CD4-positive, alpha-beta T cell (primary cell): ENCODE results near the gene CETP. TPM values are rescaled to one million over a fixed set of nuclear protein-coding genes. Genes with fewer than 3 reads are reported as not detected.

ENCODE experiments used
- ATAC-seq: fragments of 200-7000 bp; cut with Tn5 transposase; one replicate; pipeline ENCODE4 v1.10.0; 2022; ENCODE audit warnings: mild to moderate bottlenecking; ENCODE audit not compliant: poor library complexity
- CTCF ChIA-PET: fragments of 350-600 bp; sonication (Branson Sonifier 250); formaldehyde crosslinking; loops from one replicate; lab custom pipeline; 2021; ENCODE audit warnings: antibody characterized with exemption, inconsistent platforms; lab: Charles Lee
- POLR2A ChIA-PET: fragments of 350-600 bp; sonication (Branson Sonifier 250); formaldehyde crosslinking; loops from one replicate; lab custom pipeline; 2021; ENCODE audit warnings: antibody characterized with exemption, inconsistent platforms; lab: Charles Lee
- DNase-seq, 14 experiments: peaks; one replicate each; pipeline ENCODE4 v3.0.0-alpha.2; 2013 to 2020; ENCODE audit warnings: mixed read lengths in 2 of 14
- H3K27ac ChIP-seq, 2 donors: one replicate each; pipeline versions ENCODE4 v1.5.1 to v1.7.0; 2013; ENCODE audit warnings: low read length in 2 of 2, low read depth in 1 of 2, mild to moderate bottlenecking in 1 of 2
- H3K27me3 ChIP-seq, 2 experiments: 1 replicate in 1 of 2; 2 replicates in 1 of 2; pipeline versions ENCODE4 v1.6.1 to v1.7.0; 2013; ENCODE audit warnings: low read length in 2 of 2, control low read depth in 1 of 2, mild to moderate bottlenecking in 1 of 2, moderate library complexity in 1 of 2; ENCODE audit not compliant: insufficient read depth in 2 of 2, control insufficient read depth in 1 of 2
- H3K36me3 ChIP-seq: one replicate; pipeline ENCODE4 v1.6.1; 2013; ENCODE audit warnings: low read length, control low read depth; ENCODE audit not compliant: insufficient read depth
- H3K4me1 ChIP-seq: one replicate; pipeline ENCODE4 v1.6.1; 2013; ENCODE audit warnings: low read length, control low read depth; ENCODE audit not compliant: insufficient read depth
- H3K4me3 ChIP-seq: one replicate; pipeline ENCODE4 v1.5.1; 2013; ENCODE audit warnings: mild to moderate bottlenecking, low read length, moderate library complexity
- H3K9me3 ChIP-seq, 2 experiments: 1 replicate in 1 of 2; 2 replicates in 1 of 2; pipeline versions ENCODE4 v1.6.1 to v1.7.0; 2013; ENCODE audit warnings: low read length in 2 of 2, mild to moderate bottlenecking in 2 of 2, control low read depth in 1 of 2, moderate library complexity in 1 of 2; ENCODE audit not compliant: control insufficient read depth in 1 of 2, insufficient read depth in 1 of 2
- H3K27ac Mint-ChIP-seq: one replicate; pipeline ENCODE4 v1.8.0; 2020; ENCODE audit warnings: mixed read lengths
- H3K27me3 Mint-ChIP-seq: one replicate; pipeline ENCODE4 v1.8.0; 2021; ENCODE audit warnings: mixed read lengths
- H3K36me3 Mint-ChIP-seq: one replicate; pipeline ENCODE4 v1.8.0; 2021; ENCODE audit warnings: low read depth, mixed read lengths
- H3K4me1 Mint-ChIP-seq: one replicate; pipeline ENCODE4 v1.8.0; 2021; ENCODE audit warnings: low read depth, mixed read lengths
- H3K4me3 Mint-ChIP-seq: one replicate; pipeline ENCODE4 v1.8.0; 2020; ENCODE audit warnings: mild to moderate bottlenecking, mixed read lengths
- H3K9me3 Mint-ChIP-seq: one replicate; pipeline ENCODE4 v1.8.0; 2020; ENCODE audit warnings: mixed read lengths
- CTCF ChIP-seq: fragments of 200-600 bp; IDR thresholded peaks from one replicate; pipeline ENCODE4 v1.8.0; 2022; ENCODE audit warnings: antibody characterized with exemption, mild to moderate bottlenecking
- intact Hi-C, 2 experiments: fragments of 100-400 bp; cut with DNase I in 1 of 2; cut with micrococcal nuclease in 1 of 2; formaldehyde crosslinking; loops; one replicate each; pipeline versions ENCODE4 v1.15.1 to v1.9.0; 2023 to 2025; cut with DNase I, micrococcal nuclease
- total RNA-seq, 174 experiments: library from RNA in 2 of 174; stranded (reverse) in 2 of 174; gene quantifications; one replicate each; pipeline ENCODE4 v1.2.3 and lab custom pipeline; 2021 to 2026

CETP gene
- total RNA-seq, 2 experiments from 2014 or later, result not detected

GRCh38 chr16:56948234-56948633, 13.5 kb upstream of the CETP start:
- no peaks in the 10 kb centered on the region for H3K4me1 Mint-ChIP-seq
- POLR2A ChIA-PET, result interaction anchor here (1.3 to 7.5 kb wide), 2 partner anchors 10 to 15 kb away, joined by 5 to 51 read pairs; partner anchors contain the start of gene HERPUD1
- Histone ChIP-seq H3K36me3 (peaks cover 33% of the 10 kb centered on the region), H3K27ac (no peak overlapping the region), H3K27me3 (no peaks in the 10 kb centered on the region), H3K4me1 (peaks cover 5% of the 10 kb centered on the region), H3K4me3 (no peak overlapping the region), H3K9me3 (no peaks in the 10 kb centered on the region)
- no peaks in the 10 kb centered on the region for H3K9me3 Mint-ChIP-seq
- no peak overlapping the region for H3K27ac Mint-ChIP-seq
- intact Hi-C loops, result no loop called here
- H3K27me3 Mint-ChIP-seq, result no peaks in the 10 kb centered on the region
- ATAC-seq, result no peak
- CTCF ChIA-PET, result no interaction called here
- no peak for DNase-seq
- no peak overlapping the region for H3K4me3 Mint-ChIP-seq
- no peak for TF ChIP-seq CTCF
- peaks cover 23% of the 10 kb centered on the region for H3K36me3 Mint-ChIP-seq

GRCh38 chr16:56950051-56950450, 11.7 kb upstream of the CETP start:
- Histone ChIP-seq H3K27ac (no peak overlapping the region), H3K4me1 (peaks cover 5% of the 10 kb centered on the region), H3K36me3 (peaks cover 15% of the 10 kb centered on the region), H3K4me3 (no peak overlapping the region), H3K27me3 (no peaks in the 10 kb centered on the region), H3K9me3 (no peaks in the 10 kb centered on the region)
- Mint-ChIP-seq H3K27ac (no peak overlapping the region), H3K36me3 (peaks cover 6% of the 10 kb centered on the region), H3K4me3 (no peak overlapping the region), H3K4me1 (no peaks in the 10 kb centered on the region), H3K27me3 (no peaks in the 10 kb centered on the region), H3K9me3 (no peaks in the 10 kb centered on the region)
- no peak for ATAC-seq
- intact Hi-C loops, result no loop called here
- no peak for DNase-seq
- CTCF ChIA-PET, result no interaction called here
- no peak for TF ChIP-seq CTCF
- POLR2A ChIA-PET, result interaction anchor here (0.7 to 1.8 kb wide), 3 partner anchors 9 to 236 kb away, joined by 3 to 7 read pairs (median 4); partner anchors contain the start of genes PSME3IP1 and RSPRY1

GRCh38 chr16:56950455-56950854, 11.3 kb upstream of the CETP start:
- no peak overlapping the region for H3K4me3 ChIP-seq
- no peaks in the 10 kb centered on the region for H3K9me3 ChIP-seq
- no peak overlapping the region for H3K27ac ChIP-seq
- Mint-ChIP-seq H3K27ac (no peak overlapping the region), H3K9me3 (no peaks in the 10 kb centered on the region), H3K27me3 (no peaks in the 10 kb centered on the region), H3K4me3 (no peak overlapping the region), H3K4me1 (no peaks in the 10 kb centered on the region), H3K36me3 (peaks cover 4% of the 10 kb centered on the region)
- H3K27me3 ChIP-seq, result no peaks in the 10 kb centered on the region
- H3K36me3 ChIP-seq, result peaks cover 11% of the 10 kb centered on the region
- DNase-seq (no peak), ATAC-seq (no peak)
- POLR2A ChIA-PET, result interaction anchor here (0.7 to 1.8 kb wide), 4 partner anchors 9 to 235 kb away, joined by 3 to 7 read pairs (median 4); partner anchors contain the start of genes PSME3IP1 and RSPRY1
- CTCF ChIA-PET, result no interaction called here
- intact Hi-C loops, result no loop called here
- TF ChIP-seq CTCF, result no peak
- H3K4me1 ChIP-seq, result peaks cover 5% of the 10 kb centered on the region
